ENCODE results near the gene TMEM178B.

TMEM178B gene

DNA sequence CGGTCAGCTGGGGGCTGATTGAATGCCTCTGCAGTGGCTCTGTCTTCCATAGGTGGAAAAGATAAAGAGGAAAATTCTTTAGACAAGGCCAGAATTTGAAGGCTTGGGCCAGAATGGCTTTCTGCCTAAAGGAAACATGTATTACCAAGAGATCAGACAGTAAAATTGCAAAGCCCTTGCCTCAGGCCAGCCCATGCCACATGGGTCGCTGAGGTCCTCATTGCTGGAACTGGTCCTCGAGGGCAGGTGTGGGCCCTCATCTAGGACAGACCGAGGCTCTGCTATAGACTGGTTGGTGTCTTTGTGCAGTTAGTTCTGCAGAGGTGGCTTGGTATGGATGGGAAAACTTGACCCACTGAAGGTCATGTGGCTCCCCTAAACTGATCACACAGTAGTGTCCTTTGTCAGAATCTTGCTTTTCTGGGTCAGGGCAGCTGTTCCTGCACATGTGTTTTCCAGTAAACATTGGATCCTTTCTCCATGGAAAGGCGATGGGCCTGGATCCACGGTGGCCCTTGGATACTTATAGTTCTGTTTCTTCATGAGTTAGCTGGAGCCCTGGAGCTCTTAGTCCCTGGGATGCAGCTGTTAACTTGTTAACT is 80.4 kb downstream of the TMEM178B start:
- no peak for DNase-seq (ENCODE audit: low read depth in 1 of 2, low spot score in 1 of 2)
- H3K27ac ChIP-seq (replicated peaks) = no peak overlapping the region
- TF ChIP-seq CTCF (IDR thresholded peaks at IDR 0.05; ENCODE audit: insufficient read depth, low read length) (no peak), POLR2AphosphoS5 (IDR thresholded peaks at IDR 0.05; ENCODE audit: low read depth) (no peak), GABPA (IDR thresholded peaks at IDR 0.05; ENCODE audit: low read depth) (no peak), SPI1 (IDR thresholded peaks at IDR 0.05; ENCODE audit: borderline replicate concordance, low read depth) (no peak)
- TF ChIP-seq, protein P1, sequence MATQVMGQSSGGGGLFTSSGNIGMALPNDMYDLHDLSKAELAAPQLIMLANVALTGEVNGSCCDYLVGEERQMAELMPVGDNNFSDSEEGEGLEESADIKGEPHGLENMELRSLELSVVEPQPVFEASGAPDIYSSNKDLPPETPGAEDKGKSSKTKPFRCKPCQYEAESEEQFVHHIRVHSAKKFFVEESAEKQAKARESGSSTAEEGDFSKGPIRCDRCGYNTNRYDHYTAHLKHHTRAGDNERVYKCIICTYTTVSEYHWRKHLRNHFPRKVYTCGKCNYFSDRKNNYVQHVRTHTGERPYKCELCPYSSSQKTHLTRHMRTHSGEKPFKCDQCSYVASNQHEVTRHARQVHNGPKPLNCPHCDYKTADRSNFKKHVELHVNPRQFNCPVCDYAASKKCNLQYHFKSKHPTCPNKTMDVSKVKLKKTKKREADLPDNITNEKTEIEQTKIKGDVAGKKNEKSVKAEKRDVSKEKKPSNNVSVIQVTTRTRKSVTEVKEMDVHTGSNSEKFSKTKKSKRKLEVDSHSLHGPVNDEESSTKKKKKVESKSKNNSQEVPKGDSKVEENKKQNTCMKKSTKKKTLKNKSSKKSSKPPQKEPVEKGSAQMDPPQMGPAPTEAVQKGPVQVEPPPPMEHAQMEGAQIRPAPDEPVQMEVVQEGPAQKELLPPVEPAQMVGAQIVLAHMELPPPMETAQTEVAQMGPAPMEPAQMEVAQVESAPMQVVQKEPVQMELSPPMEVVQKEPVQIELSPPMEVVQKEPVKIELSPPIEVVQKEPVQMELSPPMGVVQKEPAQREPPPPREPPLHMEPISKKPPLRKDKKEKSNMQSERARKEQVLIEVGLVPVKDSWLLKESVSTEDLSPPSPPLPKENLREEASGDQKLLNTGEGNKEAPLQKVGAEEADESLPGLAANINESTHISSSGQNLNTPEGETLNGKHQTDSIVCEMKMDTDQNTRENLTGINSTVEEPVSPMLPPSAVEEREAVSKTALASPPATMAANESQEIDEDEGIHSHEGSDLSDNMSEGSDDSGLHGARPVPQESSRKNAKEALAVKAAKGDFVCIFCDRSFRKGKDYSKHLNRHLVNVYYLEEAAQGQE (IDR thresholded peaks at IDR 0.05; ENCODE audit: insufficient replicate concordance, low read depth) = no peak
- no peak overlapping the region for H3K4me3 ChIP-seq (replicated peaks; ENCODE audit: insufficient read depth, low read length)
- H3K27me3 ChIP-seq (ENCODE audit: insufficient read depth, poor library complexity, severe bottlenecking) = no peaks in the 10 kb centered on the region

DNA sequence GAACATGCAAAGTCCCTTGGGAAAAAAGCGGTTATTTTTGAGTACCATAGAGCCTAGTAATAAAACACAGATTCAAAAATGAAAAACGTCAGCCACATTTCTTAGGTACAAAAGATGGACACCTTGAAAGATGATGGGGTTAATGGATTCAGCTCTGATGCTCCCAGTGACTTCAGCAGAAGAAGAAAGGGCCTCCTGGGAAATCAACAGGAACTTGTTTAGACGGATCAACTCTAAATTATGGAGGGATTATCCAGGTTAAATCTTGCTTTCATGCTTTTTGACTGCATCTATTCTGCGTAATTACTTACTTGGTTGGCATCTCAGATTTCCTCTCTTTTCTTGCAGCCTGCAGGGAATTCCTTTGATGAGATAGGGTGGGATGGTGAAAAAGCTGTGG is 82.5 kb downstream of the TMEM178B start:
- DNase-seq (ENCODE audit: low read depth in 1 of 2, low spot score in 1 of 2) = no peak
- no peak overlapping the region for H3K4me3 ChIP-seq (replicated peaks; ENCODE audit: insufficient read depth, low read length)
- H3K27ac ChIP-seq (replicated peaks) = no peak overlapping the region
- no peaks in the 10 kb centered on the region for H3K27me3 ChIP-seq (ENCODE audit: insufficient read depth, poor library complexity, severe bottlenecking)
- TF ChIP-seq CTCF (IDR thresholded peaks at IDR 0.05; ENCODE audit: insufficient read depth, low read length) = no peak
- no peak for TF ChIP-seq GABPA (IDR thresholded peaks at IDR 0.05; ENCODE audit: low read depth)

DNA sequence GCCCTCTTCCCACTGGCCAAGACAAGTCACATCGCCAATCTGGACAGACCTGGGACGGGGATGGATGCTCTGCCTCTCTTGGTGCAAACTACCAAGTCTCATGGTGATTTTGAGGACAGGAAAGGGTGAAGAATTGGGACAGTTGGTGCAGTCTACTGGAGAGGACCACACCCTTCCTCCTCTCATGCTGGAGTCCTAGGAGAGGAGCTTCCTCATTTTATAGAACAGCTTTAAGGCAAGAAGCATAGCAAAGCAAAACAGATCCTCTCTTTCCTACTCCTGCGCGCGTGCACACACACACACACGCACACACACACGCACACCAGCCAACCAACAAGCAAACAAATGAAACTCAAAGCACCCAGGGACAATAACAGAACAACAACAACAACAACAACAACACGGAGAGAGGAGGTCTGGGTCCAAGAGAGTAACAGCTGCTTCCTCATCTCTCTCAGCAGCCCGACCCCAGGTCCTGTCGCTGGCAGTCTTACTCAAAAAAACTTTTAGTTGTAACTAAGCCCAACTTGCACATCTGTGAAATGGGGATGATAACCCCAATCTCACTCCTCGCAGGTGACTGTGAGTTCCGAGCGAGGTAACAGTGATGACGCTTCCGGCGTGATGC is 83.4 kb downstream of the TMEM178B start:
- no peak overlapping the region for H3K4me3 ChIP-seq (replicated peaks; ENCODE audit: insufficient read depth, low read length)
- no peaks in the 10 kb centered on the region for H3K27me3 ChIP-seq (ENCODE audit: insufficient read depth, poor library complexity, severe bottlenecking)
- DNase-seq (ENCODE audit: low read depth in 1 of 2, low spot score in 1 of 2) = no peak
- TF ChIP-seq CTCF (IDR thresholded peaks at IDR 0.05; ENCODE audit: insufficient read depth, low read length) = no peak
- TF ChIP-seq, protein P1 (IDR thresholded peaks at IDR 0.05; ENCODE audit: insufficient replicate concordance, low read depth) = no peak
- TF ChIP-seq POLR2AphosphoS5 (IDR thresholded peaks at IDR 0.05; ENCODE audit: low read depth) = no peak
- TF ChIP-seq SPI1 (IDR thresholded peaks at IDR 0.05; ENCODE audit: borderline replicate concordance, low read depth) = no peak
- no peak for TF ChIP-seq GABPA (IDR thresholded peaks at IDR 0.05; ENCODE audit: low read depth)
- no peak overlapping the region for H3K27ac ChIP-seq (replicated peaks)

DNA sequence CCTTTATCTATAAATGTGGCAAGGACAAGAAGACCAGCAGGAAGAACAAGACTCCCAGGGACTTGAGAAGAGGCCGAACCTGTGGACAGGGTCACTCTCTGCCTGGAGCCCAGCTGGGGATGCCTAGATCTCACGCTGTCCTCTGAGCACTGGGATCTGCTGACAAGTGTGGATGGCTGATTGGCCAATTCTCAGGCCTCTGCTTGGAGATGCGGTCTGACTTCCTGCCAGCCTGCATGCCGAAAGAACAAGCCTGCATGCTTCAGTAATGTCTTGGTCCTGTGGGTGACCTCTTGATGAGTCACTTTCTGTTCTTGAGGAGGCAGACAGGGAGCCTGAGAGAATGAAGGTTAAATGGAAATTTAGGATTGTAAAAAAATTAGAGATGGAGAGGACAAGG is 84.7 kb downstream of the TMEM178B start:
- DNase-seq (ENCODE audit: low read depth in 1 of 2, low spot score in 1 of 2) = no peak
- no peak for TF ChIP-seq GABPA (IDR thresholded peaks at IDR 0.05; ENCODE audit: low read depth)
- Histone ChIP-seq H3K27me3 (ENCODE audit: insufficient read depth, poor library complexity, severe bottlenecking) (no peaks in the 10 kb centered on the region), H3K27ac (replicated peaks) (no peak overlapping the region), H3K4me3 (replicated peaks; ENCODE audit: insufficient read depth, low read length) (no peak overlapping the region)
